ENCODE results near the gene HOXC12.

DNA sequence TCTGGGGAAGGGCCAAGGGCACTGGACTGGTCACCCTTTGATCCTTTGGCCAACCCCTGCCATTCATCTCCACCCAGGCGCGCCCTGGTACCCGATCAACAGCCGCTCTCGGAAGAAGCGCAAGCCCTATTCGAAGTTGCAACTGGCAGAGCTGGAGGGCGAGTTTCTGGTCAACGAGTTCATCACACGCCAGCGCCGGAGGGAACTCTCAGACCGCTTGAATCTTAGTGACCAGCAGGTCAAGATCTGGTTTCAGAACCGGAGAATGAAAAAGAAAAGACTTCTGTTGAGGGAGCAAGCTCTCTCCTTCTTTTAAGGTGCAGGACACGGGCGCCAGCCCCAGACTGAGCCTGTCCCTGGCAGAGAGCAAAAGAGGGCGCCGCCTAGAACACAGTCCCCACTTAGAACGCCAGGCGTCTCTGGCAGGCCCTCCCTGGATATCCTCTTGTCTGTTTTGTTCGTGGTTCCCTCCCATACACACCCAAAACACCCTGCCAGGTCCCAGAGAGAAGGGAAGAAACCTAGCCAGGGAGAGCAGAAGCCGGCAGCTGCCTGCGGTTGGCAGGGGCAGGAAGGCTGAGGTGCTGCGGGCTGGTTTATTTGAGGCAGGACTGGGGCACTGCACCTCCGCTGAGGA, 1.7 kb downstream of the HOXC12 start:
- no peak for TF ChIP-seq POLR2A (IDR thresholded peaks at IDR 0.05; ENCODE audit: low read depth, low read length)
- no peak for TF ChIP-seq POLR2AphosphoS5 (IDR thresholded peaks at IDR 0.05; ENCODE audit: low read depth, low read length)
- TF ChIP-seq TAF1 (IDR thresholded peaks at IDR 0.05; ENCODE audit: borderline replicate concordance, low read depth, low read length), result no peak

Data from GM12892 (cell line).